ENCODE measurements around the gene SLC9A3. TPM values are rescaled to one million over a fixed set of nuclear protein-coding genes. Genes with fewer than 3 reads are reported as not detected.

The SLC9A3 gene
- total RNA-seq, 1 experiment from 2014 or later: 0.85 TPM

DNA sequence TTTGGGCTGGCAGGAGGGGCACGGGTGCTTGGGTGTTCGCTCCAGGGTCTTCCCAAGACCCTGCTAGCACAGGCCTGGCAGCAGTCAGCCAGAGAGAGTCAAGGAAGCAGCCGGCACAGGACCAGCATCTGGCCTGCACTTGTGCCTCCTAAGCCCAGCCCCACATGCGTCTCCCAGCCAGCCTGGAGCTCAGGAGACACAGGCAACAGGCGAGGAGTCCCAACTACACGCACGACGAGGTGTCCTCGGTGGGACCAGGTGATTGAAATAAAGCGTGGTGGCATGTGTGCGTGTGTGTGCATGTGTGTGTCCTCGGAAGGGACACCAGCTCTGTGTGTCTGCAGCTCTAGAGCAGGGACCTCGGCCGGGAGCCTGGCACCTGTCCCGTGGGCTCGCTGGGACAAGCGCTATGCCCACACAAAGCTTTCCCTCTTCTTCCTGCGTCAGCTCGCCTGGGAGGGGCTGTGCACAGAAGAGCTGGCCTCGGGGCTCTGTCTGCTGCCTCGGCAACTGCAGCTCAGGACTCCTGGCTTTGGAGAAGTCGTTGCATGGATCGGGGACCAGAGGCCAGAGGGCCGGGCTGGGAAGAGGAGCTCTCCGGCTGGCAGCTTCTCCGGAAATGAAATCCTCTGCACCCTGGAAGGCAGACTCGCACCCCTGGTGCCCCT, 14.7 kb upstream of the SLC9A3 start:
- Histone ChIP-seq H4K91ac (ENCODE audit: insufficient read length, low read depth, low read length) (no peak overlapping the region), H3K79me2 (ENCODE audit: insufficient read depth, low read length) (no peaks in the 10 kb centered on the region), H4K8ac (replicated peaks; ENCODE audit: insufficient read length, low read depth, low read length) (no peak overlapping the region), H3K27me3 (ENCODE audit: insufficient read depth, low read length) (no peaks in the 10 kb centered on the region), H3K9ac (ENCODE audit: extremely low read depth, insufficient read length, low read length) (no peak overlapping the region), H2BK20ac (ENCODE audit: low read depth, low read length, poor library complexity, severe bottlenecking) (no peak overlapping the region), H3K18ac (ENCODE audit: insufficient read length, low read depth, low read length) (no peak overlapping the region), H2BK12ac (ENCODE audit: insufficient read length, low read depth, low read length) (no peak overlapping the region), H3K4ac (ENCODE audit: low read depth, low read length) (no peak overlapping the region), H3K79me1 (ENCODE audit: insufficient read depth, low read depth, low read length, poor library complexity, severe bottlenecking) (no peaks in the 10 kb centered on the region), H4K5ac (ENCODE audit: insufficient read length, low read depth, low read length) (no peak overlapping the region), H2BK120ac (ENCODE audit: low read depth, low read length, poor library complexity, severe bottlenecking) (no peak overlapping the region), H3K56ac (ENCODE audit: insufficient read length, low read depth, low read length) (no peak overlapping the region), H3K4me1 (ENCODE audit: insufficient read depth, low read length) (no peaks in the 10 kb centered on the region), H3K23me2 (ENCODE audit: insufficient read length, low read depth, low read length, poor library complexity, severe bottlenecking) (no peaks in the 10 kb centered on the region), H3K14ac (ENCODE audit: insufficient read depth, low read length) (no peak overlapping the region), H4K20me1 (ENCODE audit: control insufficient read depth, insufficient read depth, insufficient read length) (no peaks in the 10 kb centered on the region), H2BK15ac (ENCODE audit: low read depth, low read length) (no peak overlapping the region), H2AFZ (ENCODE audit: low read length) (no peak overlapping the region), H3K4me2 (ENCODE audit: insufficient read depth, insufficient read length, low read length) (no peak overlapping the region), H2BK5ac (ENCODE audit: insufficient read length, low read length) (no peak overlapping the region), H3K9me3 (ENCODE audit: control insufficient read depth, low read depth, low read length) (no peaks in the 10 kb centered on the region), H3K27ac (ENCODE audit: insufficient read length, low read depth, low read length) (no peak overlapping the region), H3T11ph (ENCODE audit: low read length) (no peak overlapping the region), H2AK5ac (ENCODE audit: insufficient read length, low read length) (no peak overlapping the region), H3K23ac (ENCODE audit: insufficient read length, low read depth, low read length) (no peak overlapping the region)
- Mint-ChIP-seq H3K27me3 (ENCODE audit: low read depth) (peaks cover 41% of the 10 kb centered on the region), H3K27ac (no peak overlapping the region), H3K36me3 (ENCODE audit: insufficient read depth in 1 of 3, low read depth in 3 of 3) (no peaks in the 10 kb centered on the region), H3K4me1 (peaks cover 0 to 5% of the 10 kb centered on the region in 2 experiments; a peak in 1 of 4 replicates), H3K4me3 (no peak overlapping the region), H3K9me3 (no peaks in the 10 kb centered on the region)
- WGBS (ENCODE audit: extremely low coverage, insufficient read length, low lambda C conversion rate): no CpG with 5 or more reads among the region's 27 CpGs
- DNase-seq: no peak
- TF ChIP-seq, protein P1, sequence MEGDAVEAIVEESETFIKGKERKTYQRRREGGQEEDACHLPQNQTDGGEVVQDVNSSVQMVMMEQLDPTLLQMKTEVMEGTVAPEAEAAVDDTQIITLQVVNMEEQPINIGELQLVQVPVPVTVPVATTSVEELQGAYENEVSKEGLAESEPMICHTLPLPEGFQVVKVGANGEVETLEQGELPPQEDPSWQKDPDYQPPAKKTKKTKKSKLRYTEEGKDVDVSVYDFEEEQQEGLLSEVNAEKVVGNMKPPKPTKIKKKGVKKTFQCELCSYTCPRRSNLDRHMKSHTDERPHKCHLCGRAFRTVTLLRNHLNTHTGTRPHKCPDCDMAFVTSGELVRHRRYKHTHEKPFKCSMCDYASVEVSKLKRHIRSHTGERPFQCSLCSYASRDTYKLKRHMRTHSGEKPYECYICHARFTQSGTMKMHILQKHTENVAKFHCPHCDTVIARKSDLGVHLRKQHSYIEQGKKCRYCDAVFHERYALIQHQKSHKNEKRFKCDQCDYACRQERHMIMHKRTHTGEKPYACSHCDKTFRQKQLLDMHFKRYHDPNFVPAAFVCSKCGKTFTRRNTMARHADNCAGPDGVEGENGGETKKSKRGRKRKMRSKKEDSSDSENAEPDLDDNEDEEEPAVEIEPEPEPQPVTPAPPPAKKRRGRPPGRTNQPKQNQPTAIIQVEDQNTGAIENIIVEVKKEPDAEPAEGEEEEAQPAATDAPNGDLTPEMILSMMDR (conservative IDR thresholded peaks at IDR 0.05): no peak

All from H9 (cell line).